ENCODE data around the gene PPP1R8. TPM values are rescaled to one million over a fixed set of nuclear protein-coding genes. Genes with fewer than 3 reads are reported as not detected.
"Not testable (repeated sequence)": the region's sequence is repeated elsewhere in the genome, so short reads cannot be mapped to it uniquely, and the experiment has no call there.

The PPP1R8 gene
- total and polyA plus RNA-seq, 2 experiments from 2014 or later: 7.7 to 48.3 TPM

DNA sequence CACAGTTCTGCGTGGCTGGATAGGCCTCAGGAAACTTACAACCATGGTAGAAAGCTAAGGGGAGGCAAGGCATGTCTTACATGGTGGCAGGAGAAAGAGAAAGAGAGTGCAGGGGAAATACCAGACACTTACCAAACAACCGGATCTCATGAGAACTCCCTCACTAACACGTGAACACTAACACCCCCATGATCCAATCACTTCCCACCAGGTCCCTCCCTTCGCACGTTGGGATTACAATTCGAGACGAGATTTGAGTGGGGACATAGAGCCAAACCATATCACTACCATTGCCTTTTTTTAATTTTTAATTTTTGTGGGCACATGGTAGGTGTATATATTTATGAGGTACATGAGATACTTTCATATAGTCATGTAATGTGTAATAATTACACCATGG is 23.8 kb upstream of the PPP1R8 start:
- no peaks in the 10 kb centered on the region for H3K9me3 ChIP-seq (ENCODE audit: low read depth)
- no peak overlapping the region for H3K27ac ChIP-seq
- no peak for TF ChIP-seq EZH2 (IDR thresholded peaks at IDR 0.05; ENCODE audit: insufficient read depth, poor library complexity, severe bottlenecking)
- no peak for TF ChIP-seq EZH2phosphoT487 (IDR thresholded peaks at IDR 0.05; ENCODE audit: insufficient read depth, low read depth)
- H3K36me3 ChIP-seq (ENCODE audit: low read depth): peaks cover 41% of the 10 kb centered on the region
- no peak for DNase-seq
- H2AFZ ChIP-seq: no peak overlapping the region
- H3K9ac ChIP-seq: no peak overlapping the region
- WGBS, 2 experiments (ENCODE audit: low coverage in 1 of 2, low lambda C conversion rate in 2 of 2, missing lambda C conversion rate in 2 of 2): 90 to 91% methylated on average over 7 of the region's 7 CpGs
- no peaks in the 10 kb centered on the region for H3K9me2 ChIP-seq (ENCODE audit: insufficient read depth)
- no peak overlapping the region for H3K4me3 ChIP-seq
- H3K4me1 ChIP-seq (ENCODE audit: insufficient read depth): no peaks in the 10 kb centered on the region
- H3K27me3 ChIP-seq (replicated peaks; ENCODE audit: insufficient read depth): no peaks in the 10 kb centered on the region
- H3F3A ChIP-seq (ENCODE audit: insufficient read depth): peaks cover 9% of the 10 kb centered on the region; the same call in 1 of the 2 replicates
- H3K79me2 ChIP-seq (ENCODE audit: insufficient read depth): peaks cover 4% of the 10 kb centered on the region; the same call in 1 of the 2 replicates
- in situ Hi-C loops (cut with MboI): no loop called here
- H3K4me2 ChIP-seq (ENCODE audit: unreplicated experiment): no peak overlapping the region
- H4K20me1 ChIP-seq (ENCODE audit: insufficient read depth): no peaks in the 10 kb centered on the region

GRCh38 chr1:27807385-27807784 is 23.2 kb upstream of the PPP1R8 start:
- Histone ChIP-seq H3K9me2 (ENCODE audit: insufficient read depth) (no peaks in the 10 kb centered on the region), H3K27me3 (replicated peaks; ENCODE audit: insufficient read depth) (no peaks in the 10 kb centered on the region), H2AFZ (no peak overlapping the region), H3K4me3 (no peak overlapping the region), H3K9ac (no peak overlapping the region), H3K9me3 (ENCODE audit: low read depth) (no peaks in the 10 kb centered on the region), H3K79me2 (ENCODE audit: insufficient read depth) (peaks cover 4% of the 10 kb centered on the region; the same call in 1 of the 2 replicates), H3K27ac (no peak overlapping the region), H3F3A (ENCODE audit: insufficient read depth) (peaks cover 9% of the 10 kb centered on the region; the same call in 1 of the 2 replicates), H4K20me1 (ENCODE audit: insufficient read depth) (no peaks in the 10 kb centered on the region), H3K4me1 (ENCODE audit: insufficient read depth) (no peaks in the 10 kb centered on the region), H3K36me3 (ENCODE audit: low read depth) (peaks cover 39% of the 10 kb centered on the region), H3K4me2 (ENCODE audit: unreplicated experiment) (no peak overlapping the region)
- 27 to 36% methylated on average over 2 of the region's 2 CpGs for WGBS, 2 experiments (ENCODE audit: low coverage in 1 of 2, low lambda C conversion rate in 2 of 2, missing lambda C conversion rate in 2 of 2)
- in situ Hi-C loops (cut with MboI): no loop called here
- peak; percentile 30 for DNase-seq
- TF ChIP-seq EZH2phosphoT487 (IDR thresholded peaks at IDR 0.05; ENCODE audit: insufficient read depth, low read depth) (no peak), EZH2 (IDR thresholded peaks at IDR 0.05; ENCODE audit: insufficient read depth, poor library complexity, severe bottlenecking) (no peak)

DNA sequence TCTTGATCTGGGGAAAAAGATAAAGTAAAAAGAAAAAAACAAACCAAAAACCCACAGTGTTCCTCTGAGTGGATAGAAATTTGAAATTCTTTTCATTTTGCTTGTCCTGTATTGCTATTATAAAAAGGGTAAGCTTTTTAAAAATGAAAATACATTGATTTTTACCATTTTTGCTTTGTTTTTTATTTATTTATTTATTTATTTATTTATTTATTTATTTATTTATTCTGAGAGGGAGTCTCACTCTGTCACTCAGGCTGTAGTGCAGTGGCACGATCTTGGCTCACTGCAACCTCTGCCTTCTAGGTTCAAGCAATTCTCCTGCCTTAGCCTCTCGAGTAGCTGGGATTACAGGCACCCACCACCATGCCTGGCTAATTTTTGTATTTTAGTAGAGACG is 22.5 kb upstream of the PPP1R8 start:
- H3K9me3 ChIP-seq (ENCODE audit: low read depth); DNase-seq; H3K27ac ChIP-seq; H3K9ac ChIP-seq; H3K4me1 ChIP-seq (ENCODE audit: insufficient read depth); H3F3A ChIP-seq (ENCODE audit: insufficient read depth); H4K20me1 ChIP-seq (ENCODE audit: insufficient read depth); H3K4me3 ChIP-seq; H3K27me3 ChIP-seq (replicated peaks; ENCODE audit: insufficient read depth); H3K4me2 ChIP-seq (ENCODE audit: unreplicated experiment); H3K79me2 ChIP-seq (ENCODE audit: insufficient read depth); in situ Hi-C loops (cut with MboI); H3K9me2 ChIP-seq (ENCODE audit: insufficient read depth); H2AFZ ChIP-seq: not testable (repeated sequence)
- WGBS, 2 experiments (ENCODE audit: low coverage in 1 of 2, low lambda C conversion rate in 2 of 2, missing lambda C conversion rate in 2 of 2): 95 to 98% methylated on average over 3 of the region's 3 CpGs
- peaks cover 36% of the 10 kb centered on the region for H3K36me3 ChIP-seq (ENCODE audit: low read depth)

DNA sequence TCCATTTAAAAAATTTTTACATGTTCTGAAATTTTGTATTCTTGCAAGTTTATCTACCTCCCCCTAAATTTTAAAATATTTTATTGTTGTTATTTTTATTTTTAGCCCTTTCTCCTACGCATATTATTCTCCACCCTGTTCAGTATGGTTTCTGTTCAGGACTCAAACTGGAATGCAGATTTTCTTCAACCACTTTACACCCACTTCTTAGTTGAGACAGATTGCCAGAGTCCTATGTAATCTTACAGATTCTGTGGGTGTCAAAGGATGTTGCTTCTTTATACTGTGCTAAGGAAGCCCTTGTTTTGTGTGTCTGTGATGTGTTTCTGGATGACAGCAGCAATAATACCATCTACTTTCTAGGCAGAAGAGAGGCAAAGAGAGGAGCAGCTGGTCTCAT is 20.7 kb upstream of the PPP1R8 start:
- H3K79me2 ChIP-seq (ENCODE audit: insufficient read depth): 0 out of 2 replicates have a peak, but pooled peaks cover 4% of the 10 kb centered on the region
- no peaks in the 10 kb centered on the region for H3K27me3 ChIP-seq (replicated peaks; ENCODE audit: insufficient read depth)
- no peak overlapping the region for H3K9ac ChIP-seq
- no peaks in the 10 kb centered on the region for H3F3A ChIP-seq (ENCODE audit: insufficient read depth)
- DNase-seq: no peak
- no peaks in the 10 kb centered on the region for H3K9me3 ChIP-seq (ENCODE audit: low read depth)
- H3K36me3 ChIP-seq (ENCODE audit: low read depth): peaks cover 43% of the 10 kb centered on the region
- no peaks in the 10 kb centered on the region for H3K4me1 ChIP-seq (ENCODE audit: insufficient read depth)
- in situ Hi-C loops (cut with MboI): no loop called here
- no peak overlapping the region for H3K27ac ChIP-seq
- H4K20me1 ChIP-seq (ENCODE audit: insufficient read depth): no peaks in the 10 kb centered on the region
- no peak overlapping the region for H3K4me3 ChIP-seq
- TF ChIP-seq EZH2 (IDR thresholded peaks at IDR 0.05; ENCODE audit: insufficient read depth, poor library complexity, severe bottlenecking): no peak
- 95% methylated on average over 1 of the region's 1 CpG for WGBS, 2 experiments (ENCODE audit: low coverage in 1 of 2, low lambda C conversion rate in 2 of 2, missing lambda C conversion rate in 2 of 2)
- no peak overlapping the region for H2AFZ ChIP-seq
- H3K4me2 ChIP-seq (ENCODE audit: unreplicated experiment): no peak overlapping the region
- no peaks in the 10 kb centered on the region for H3K9me2 ChIP-seq (ENCODE audit: insufficient read depth)

All from GM23248 (cell line).